Astrocyte (in vitro differentiated cells and primary cell): ENCODE results near the gene UGT1A5.

Experiments used
- EZH2 ChIP-seq: IDR thresholded peaks from 2 replicates; pipeline ENCODE4 v1.6.1; 2012; ENCODE audit warnings: mild to moderate bottlenecking, low read length, inconsistent platforms; ENCODE audit not compliant: insufficient read depth
- TF ChIP-seq, protein P1 (sequence below): IDR thresholded peaks from 2 replicates; pipeline ENCODE4 v1.5.1; 2011; ENCODE audit warnings: low read depth, mild to moderate bottlenecking, inconsistent platforms, low read length, moderate library complexity; ENCODE audit not compliant: insufficient read depth

- TF ChIP-seq EZH2 = no peak
- TF ChIP-seq, protein P1, sequence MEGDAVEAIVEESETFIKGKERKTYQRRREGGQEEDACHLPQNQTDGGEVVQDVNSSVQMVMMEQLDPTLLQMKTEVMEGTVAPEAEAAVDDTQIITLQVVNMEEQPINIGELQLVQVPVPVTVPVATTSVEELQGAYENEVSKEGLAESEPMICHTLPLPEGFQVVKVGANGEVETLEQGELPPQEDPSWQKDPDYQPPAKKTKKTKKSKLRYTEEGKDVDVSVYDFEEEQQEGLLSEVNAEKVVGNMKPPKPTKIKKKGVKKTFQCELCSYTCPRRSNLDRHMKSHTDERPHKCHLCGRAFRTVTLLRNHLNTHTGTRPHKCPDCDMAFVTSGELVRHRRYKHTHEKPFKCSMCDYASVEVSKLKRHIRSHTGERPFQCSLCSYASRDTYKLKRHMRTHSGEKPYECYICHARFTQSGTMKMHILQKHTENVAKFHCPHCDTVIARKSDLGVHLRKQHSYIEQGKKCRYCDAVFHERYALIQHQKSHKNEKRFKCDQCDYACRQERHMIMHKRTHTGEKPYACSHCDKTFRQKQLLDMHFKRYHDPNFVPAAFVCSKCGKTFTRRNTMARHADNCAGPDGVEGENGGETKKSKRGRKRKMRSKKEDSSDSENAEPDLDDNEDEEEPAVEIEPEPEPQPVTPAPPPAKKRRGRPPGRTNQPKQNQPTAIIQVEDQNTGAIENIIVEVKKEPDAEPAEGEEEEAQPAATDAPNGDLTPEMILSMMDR = no peak
Measured at GRCh38 chr2:233681521-233682099, 31.1 kb upstream of the UGT1A5 start, which contains the start of gene UGT1A7.
